IMR-90 (cell line): ENCODE results near the gene CIAO2B. TPM values are rescaled to one million over a fixed set of nuclear protein-coding genes. Genes with fewer than 3 reads are reported as not detected.

Experiments used
- ATAC-seq: fragments of 200-7000 bp; cut with Tn5 transposase; 2 replicates; pipeline ENCODE4 v1.9.1; 2020; ENCODE audit warnings: low read depth, mild to moderate bottlenecking, moderate library complexity
- BruUV-seq: library from RNA; stranded (reverse); fragments of 400-500 nt; replicated peaks from 2 replicates; lab custom pipeline; 2021; lab: Mats Ljungman, UMichigan
- CTCF ChIA-PET: fragments of 300-600 bp; formaldehyde crosslinking; extraction: SDS; loops from one replicate; lab custom pipeline; 2021; ENCODE audit warnings: antibody characterized with exemption; lab: Yijun Ruan, JAX
- POLR2A ChIA-PET: fragments of 300-600 bp; sonication (Branson Sonifier 250); formaldehyde crosslinking; loops from one replicate; lab custom pipeline; 2022; ENCODE audit warnings: antibody characterized with exemption; ENCODE audit not compliant: unreplicated experiment; lab: Charles Lee
- DNase-seq: peaks from one replicate; pipeline ENCODE4 v3.0.0; 2013
- H2AFZ ChIP-seq: replicated peaks from 2 replicates; pipeline ENCODE3; 2013; ENCODE audit warnings: low read length, mild to moderate bottlenecking; ENCODE audit not compliant: poor library complexity
- H2AK5ac ChIP-seq: 2 replicates; pipeline ENCODE4 v1.6.1; 2013; ENCODE audit warnings: low read depth, low read length, inconsistent platforms
- H2AK9ac ChIP-seq: replicated peaks from 2 replicates; pipeline ENCODE3; 2013; ENCODE audit warnings: mild to moderate bottlenecking, low read depth, low read length, moderate library complexity; ENCODE audit not compliant: poor library complexity
- H2BK120ac ChIP-seq: 2 replicates; pipeline ENCODE4 v1.6.1; 2013; ENCODE audit warnings: low read depth, low read length, inconsistent platforms
- H2BK15ac ChIP-seq: 3 replicates; pipeline ENCODE4 v1.6.1; 2013; ENCODE audit warnings: low read depth, low read length, inconsistent platforms
- H2BK20ac ChIP-seq: 2 replicates; pipeline ENCODE4 v1.6.1; 2013; ENCODE audit warnings: low read depth, mild to moderate bottlenecking, inconsistent platforms, low read length, moderate library complexity
- H2BK5ac ChIP-seq: 2 replicates; pipeline ENCODE4 v1.6.1; 2013; ENCODE audit warnings: mild to moderate bottlenecking, low read depth, low read length, inconsistent platforms; ENCODE audit not compliant: poor library complexity, severe bottlenecking
- H3K14ac ChIP-seq: replicated peaks from 2 replicates; pipeline ENCODE4 v1.6.1; 2013; ENCODE audit warnings: low read depth, low read length, inconsistent platforms
- H3K18ac ChIP-seq: 2 replicates; pipeline ENCODE4 v1.6.1; 2013; ENCODE audit warnings: low read depth, low read length, control low read depth
- H3K23ac ChIP-seq: 2 replicates; pipeline ENCODE4 v1.6.1; 2013; ENCODE audit warnings: low read depth, low read length, inconsistent platforms
- H3K27ac ChIP-seq: 2 replicates; pipeline ENCODE4 v1.5.1; 2013; ENCODE audit warnings: mild to moderate bottlenecking, control low read depth, low read length; ENCODE audit not compliant: insufficient read depth
- H3K27me3 ChIP-seq: 2 replicates; pipeline ENCODE4 v1.6.1; 2013; ENCODE audit warnings: low read length; ENCODE audit not compliant: control insufficient read depth, insufficient read depth
- H3K36me3 ChIP-seq: 2 replicates; pipeline ENCODE4 v1.6.1; 2013; ENCODE audit warnings: low read length, mixed read lengths; ENCODE audit not compliant: control insufficient read depth, insufficient read depth
- H3K4ac ChIP-seq: 2 replicates; pipeline ENCODE4 v1.6.1; 2013; ENCODE audit warnings: low read depth, low read length, inconsistent platforms
- H3K4me1 ChIP-seq: 2 replicates; pipeline ENCODE4 v1.6.1; 2013; ENCODE audit warnings: low read length, mixed read lengths; ENCODE audit not compliant: control insufficient read depth, insufficient read depth
- H3K4me2 ChIP-seq: 2 replicates; pipeline ENCODE4 v1.6.1; 2013; ENCODE audit warnings: low read depth, mild to moderate bottlenecking, control low read depth, low read length, moderate library complexity
- H3K4me3 ChIP-seq: 2 replicates; pipeline ENCODE4 v1.5.1; 2013; ENCODE audit warnings: low read depth, mild to moderate bottlenecking, control low read depth, low read length, moderate library complexity; ENCODE audit not compliant: insufficient read depth
- H3K56ac ChIP-seq: 2 replicates; pipeline ENCODE4 v1.6.1; 2013; ENCODE audit warnings: low read length, inconsistent platforms; ENCODE audit not compliant: insufficient read depth; ENCODE audit errors: extremely low read depth
- H3K79me1 ChIP-seq, 2 experiments: 2 replicates each; pipeline ENCODE4 v1.6.1; 2013; ENCODE audit warnings: low read length in 2 of 2, inconsistent platforms in 1 of 2, low read depth in 1 of 2
- H3K9ac ChIP-seq: 2 replicates; pipeline ENCODE4 v1.6.1; 2013; ENCODE audit warnings: low read depth, low read length, control low read depth
- H3K9me1 ChIP-seq: 2 replicates; pipeline ENCODE4 v1.6.1; 2013; ENCODE audit warnings: low read length, inconsistent platforms; ENCODE audit not compliant: insufficient read depth
- H3K9me3 ChIP-seq: 2 replicates; pipeline ENCODE4 v1.6.1; 2013; ENCODE audit warnings: low read length; ENCODE audit not compliant: control insufficient read depth, insufficient read depth
- H4K20me1 ChIP-seq: 2 replicates; pipeline ENCODE4 v1.6.1; 2013; ENCODE audit warnings: low read length, inconsistent platforms; ENCODE audit not compliant: insufficient read depth
- H4K5ac ChIP-seq: 2 replicates; pipeline ENCODE4 v1.6.1; 2013; ENCODE audit warnings: mild to moderate bottlenecking, low read depth, low read length, control low read depth
- H4K8ac ChIP-seq, 2 experiments: 2 replicates each; pipeline ENCODE4 v1.6.1; 2013; ENCODE audit warnings: low read depth in 2 of 2, low read length in 2 of 2, control low read depth in 1 of 2, inconsistent platforms in 1 of 2
- H4K91ac ChIP-seq: 2 replicates; pipeline ENCODE4 v1.6.1; 2013; ENCODE audit warnings: low read depth, low read length, inconsistent platforms; ENCODE audit not compliant: insufficient read depth
- BHLHE40 ChIP-seq: fragments of 150-350 bp; IDR thresholded peaks from 2 replicates; pipeline ENCODE4 v1.6.1; 2016; ENCODE audit warnings: mild to moderate bottlenecking, low read depth, low read length
- CEBPB ChIP-seq: IDR thresholded peaks from 2 replicates; pipeline ENCODE4 v1.6.1; 2012; ENCODE audit warnings: low read depth, low read length, improper control_type of control experiment
- CHD1 ChIP-seq: IDR thresholded peaks from 2 replicates; pipeline ENCODE4 v1.6.1; 2012; ENCODE audit warnings: low read depth, low read length, improper control_type of control experiment
- CTCF ChIP-seq: conservative IDR thresholded peaks from 2 replicates; pipeline ENCODE4 v1.5.1; 2012; ENCODE audit warnings: mild to moderate bottlenecking, low read depth, low read length, improper control_type of control experiment
- ELK1 ChIP-seq: fragments of 150-350 bp; IDR thresholded peaks from 2 replicates; pipeline ENCODE4 v1.6.1; 2016; ENCODE audit warnings: low read depth, mild to moderate bottlenecking, low read length, moderate library complexity, borderline replicate concordance
- FOS ChIP-seq: fragments of 150-350 bp; IDR thresholded peaks from 2 replicates; pipeline ENCODE4 v1.6.1; 2016; ENCODE audit warnings: low read depth, low read length
- MAFK ChIP-seq: IDR thresholded peaks from 2 replicates; pipeline ENCODE4 v1.6.1; 2012; ENCODE audit warnings: low read depth, low read length, improper control_type of control experiment
- MAZ ChIP-seq: IDR thresholded peaks from 2 replicates; pipeline ENCODE4 v1.6.1; 2012; ENCODE audit warnings: low read depth, mild to moderate bottlenecking, low read length, improper control_type of control experiment, moderate library complexity, borderline replicate concordance
- MXI1 ChIP-seq: IDR thresholded peaks from 2 replicates; pipeline ENCODE4 v1.6.1; 2012; ENCODE audit warnings: low read depth, mild to moderate bottlenecking, low read length, moderate library complexity, borderline replicate concordance
- NFE2L2 ChIP-seq: fragments of 150-350 bp; IDR thresholded peaks from 2 replicates; pipeline ENCODE4 v1.6.1; 2016; ENCODE audit warnings: low read depth, mild to moderate bottlenecking, low read length
- POLR2A ChIP-seq: IDR thresholded peaks from 2 replicates; pipeline ENCODE4 v1.6.1; 2012; ENCODE audit warnings: mild to moderate bottlenecking, low read depth, low read length
- RAD21 ChIP-seq: IDR thresholded peaks from 2 replicates; pipeline ENCODE4 v1.6.1; 2012; ENCODE audit warnings: low read length, improper control_type of control experiment
- RCOR1 ChIP-seq: IDR thresholded peaks from 2 replicates; pipeline ENCODE4 v1.6.1; 2012; ENCODE audit warnings: mild to moderate bottlenecking, low read length, improper control_type of control experiment; ENCODE audit not compliant: insufficient replicate concordance
- RFX5 ChIP-seq: IDR thresholded peaks from 2 replicates; pipeline ENCODE4 v1.8.0; 2012; ENCODE audit warnings: low read depth, mild to moderate bottlenecking, low read length, moderate library complexity
- SMC3 ChIP-seq: fragments of 150-350 bp; IDR thresholded peaks from 2 replicates; pipeline ENCODE4 v1.6.1; 2016; ENCODE audit warnings: low read depth, mild to moderate bottlenecking, antibody characterized with exemption, low read length, moderate library complexity
- USF2 ChIP-seq: fragments of 150-350 bp; IDR thresholded peaks from 2 replicates; pipeline ENCODE4 v1.6.1; 2017; ENCODE audit warnings: mild to moderate bottlenecking, antibody characterized with exemption, low read length, low read depth
- WGBS, 2 experiments: methylation state at CpG; one replicate each; pipeline versions ENCODE4 v1.1.5 to v1.1.7; 2013; ENCODE audit warnings: missing lambda C conversion rate in 2 of 2; ENCODE audit not compliant: insufficient read length in 1 of 2; ENCODE audit errors: extremely low coverage in 2 of 2; 5-methylcytosine and 5-hydroxymethylcytosine counted together
- dilution Hi-C: fragments of 300-500 bp; cut with HindIII; formaldehyde crosslinking; loops from one replicate; pipeline ENCODE4 v1.14.3; 2018; ENCODE audit warnings: low sequenced_read_pairs; ENCODE audit not compliant: unreplicated experiment
- in situ Hi-C: fragments of 300-500 bp; cut with MboI; formaldehyde crosslinking; loops from 3 replicates; pipeline ENCODE4 v1.14.3; 2019; ENCODE audit warnings: low sequenced_read_pairs, inconsistent platforms, mixed read lengths
- intact Hi-C: fragments of 100-400 bp; cut with micrococcal nuclease; formaldehyde crosslinking; loops from 2 replicates; pipeline ENCODE4 v1.10.0; 2022
- polyA plus RNA-seq, 3 experiments: library from polyadenylated mRNA; depleted of rRNA; stranded (reverse); fragments of >200 nt; gene quantifications; 2 replicates each; pipeline ENCODE4 v1.2.3, GENCODE V29; 2012; ENCODE audit warnings: low replicate concordance in 1 of 3
- total RNA-seq: library from RNA; depleted of rRNA; stranded (reverse); fragments of >200 nt; gene quantifications from 2 replicates; pipeline ENCODE4 v1.2.3, GENCODE V29; 2012

CIAO2B gene
- total and polyA plus RNA-seq, 2 of the 4 experiments (the other 2 are of a cell fraction) = 148 to 234 TPM

- H2BK20ac ChIP-seq = no peak overlapping the region
- in situ Hi-C loops (loop anchor here (5.0 kb wide), 1 partner anchor 35 kb away; no protein-coding TSS in a partner anchor), dilution Hi-C loops (no loop called here), intact Hi-C loops (no loop called here)
- H3K56ac ChIP-seq = no peak overlapping the region
- no peak overlapping the region for H2AK9ac ChIP-seq
- no peak for TF ChIP-seq RCOR1
- no peak for TF ChIP-seq NFE2L2
- no peak for TF ChIP-seq CHD1
- TF ChIP-seq BHLHE40 = no peak
- TF ChIP-seq MXI1 = no peak
- TF ChIP-seq MAFK = no peak
- TF ChIP-seq CTCF = no peak
- TF ChIP-seq POLR2A = no peak
- no peak for TF ChIP-seq ELK1
- TF ChIP-seq MAZ = no peak
- no peak for TF ChIP-seq SMC3
- TF ChIP-seq CEBPB = no peak
- no peak for TF ChIP-seq FOS
- TF ChIP-seq USF2 = no peak
- TF ChIP-seq RAD21 = no peak
- TF ChIP-seq RFX5 = no peak
- H2AFZ ChIP-seq = no peak overlapping the region
- peaks cover 29% of the 10 kb centered on the region for H3K9me1 ChIP-seq
- H2BK15ac ChIP-seq = no peak overlapping the region
- H3K14ac ChIP-seq = no peak overlapping the region
- H2AK5ac ChIP-seq = no peak overlapping the region
- 100% methylated on average over 1 of the region's 4 CpGs; no CpG with 5 or more reads in 1 of the 2 experiments for WGBS, 2 experiments
- DNase-seq (no peak), ATAC-seq (no peak)
- BruUV-seq = no TSS peak
- H3K9me3 ChIP-seq = no peaks in the 10 kb centered on the region
- no peak overlapping the region for H3K27ac ChIP-seq
- no peak overlapping the region for H3K23ac ChIP-seq
- no peak overlapping the region for H3K4me2 ChIP-seq
- H3K4ac ChIP-seq = no peak overlapping the region
- peaks cover 23% of the 10 kb centered on the region for H3K4me1 ChIP-seq
- H3K27me3 ChIP-seq = no peaks in the 10 kb centered on the region
- H2BK5ac ChIP-seq = no peak overlapping the region
- no peak overlapping the region for H4K5ac ChIP-seq
- H3K79me1 ChIP-seq = peaks cover 19 to 52% of the 10 kb centered on the region in 2 experiments
- CTCF ChIA-PET = no interaction called here
- H3K18ac ChIP-seq = no peak overlapping the region
- no peak overlapping the region for H2BK120ac ChIP-seq
- H3K9ac ChIP-seq = no peak overlapping the region
- H4K8ac ChIP-seq = no peak overlapping the region
- H4K91ac ChIP-seq = no peak overlapping the region
- H4K20me1 ChIP-seq = peaks cover 34% of the 10 kb centered on the region
- POLR2A ChIA-PET = no interaction called here
- peaks cover 9% of the 10 kb centered on the region for H3K36me3 ChIP-seq
- H3K4me3 ChIP-seq = no peak overlapping the region
These were observed 2.1 kb downstream of the CIAO2B start for GRCh38 chr16:66932076-66932475.
